GM19452 (cell line): ENCODE data around the gene DNLZ.

Source experiments
- ATAC-seq: cut with Tn5 transposase; IDR thresholded peaks from one replicate; pipeline ENCODE4 v1.9.1; 2021; ENCODE audit not compliant: unreplicated experiment

Gene DNLZ

GRCh38 chr9:136377341-136378169, 14.0 kb upstream of the DNLZ start:
- no peak for ATAC-seq

GRCh38 chr9:136376457-136376856, 12.9 kb upstream of the DNLZ start:
- ATAC-seq, result no peak

DNA sequence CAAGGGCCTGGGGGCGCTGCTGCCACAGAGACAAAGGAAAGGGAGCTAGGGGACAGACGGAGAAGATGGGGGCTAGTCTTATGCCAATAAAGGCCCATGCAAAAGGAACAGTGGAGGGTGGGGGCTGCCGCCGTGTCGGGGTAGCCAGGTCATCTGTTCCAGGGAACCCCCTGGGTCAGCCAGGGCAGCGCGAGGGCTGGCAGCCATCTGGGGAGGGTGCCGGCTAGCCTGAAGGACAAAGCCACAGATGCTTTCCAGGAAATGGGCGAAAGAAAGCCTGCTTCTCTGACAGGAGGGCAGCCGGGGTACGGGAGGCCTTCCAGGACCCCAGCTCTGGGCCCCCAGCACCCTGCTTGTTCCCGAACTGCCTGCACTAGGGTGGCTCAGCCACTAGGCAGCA, 11.6 kb upstream of the DNLZ start:
- no peak for ATAC-seq

- no peak for ATAC-seq
These were observed 10.6 kb upstream of the DNLZ start for GRCh38 chr9:136374183-136374575.

DNA sequence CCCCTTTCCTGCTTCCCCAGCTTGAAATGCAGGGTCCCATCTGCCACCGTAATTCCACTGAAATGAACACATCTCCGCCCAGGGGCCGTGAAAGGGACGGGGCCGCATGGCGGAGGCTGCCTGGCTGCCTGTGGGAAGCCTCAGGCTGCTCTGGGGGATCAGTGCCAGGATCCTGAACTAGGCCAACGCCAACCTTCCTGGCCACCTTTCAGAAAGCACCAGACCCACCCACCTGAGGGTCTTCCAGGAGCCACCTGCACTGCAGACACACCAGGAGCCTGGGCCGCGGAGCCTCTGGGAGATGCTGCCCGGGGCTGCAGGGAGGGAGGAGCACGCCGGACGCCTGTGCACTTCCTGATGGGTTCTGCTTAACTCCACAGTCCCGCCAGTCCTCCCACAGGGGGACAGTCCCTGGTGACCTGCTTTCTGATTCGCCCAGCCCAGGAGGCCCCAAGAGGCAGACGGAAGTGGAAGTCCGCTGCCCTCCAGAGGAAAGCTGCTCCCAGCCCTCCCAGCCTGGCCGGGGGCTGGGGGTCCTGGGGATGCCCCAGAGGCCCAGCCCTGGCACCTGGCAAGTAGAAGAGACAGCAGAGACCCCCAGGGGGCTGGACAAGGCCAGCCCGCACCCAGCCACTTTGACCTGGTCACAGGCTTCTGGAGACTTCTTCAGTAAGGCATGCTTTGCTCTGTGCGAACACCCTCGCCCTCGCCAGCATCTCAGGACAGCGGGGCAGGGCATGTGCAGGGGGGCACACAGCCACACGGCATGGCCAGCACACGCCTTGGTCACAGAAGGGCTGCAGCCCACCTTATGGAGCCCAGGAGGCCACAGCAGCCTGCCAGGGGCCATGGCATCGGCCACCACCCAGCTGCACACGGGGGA, 10.0 kb upstream of the DNLZ start, which contains the start of gene CARD9:
CARD9 (minus strand) TSS at position 370 of the 883 bp plus-strand sequence. CDS start 1,591 bp downstream, outside the sequence.
- no peak for ATAC-seq

DNA sequence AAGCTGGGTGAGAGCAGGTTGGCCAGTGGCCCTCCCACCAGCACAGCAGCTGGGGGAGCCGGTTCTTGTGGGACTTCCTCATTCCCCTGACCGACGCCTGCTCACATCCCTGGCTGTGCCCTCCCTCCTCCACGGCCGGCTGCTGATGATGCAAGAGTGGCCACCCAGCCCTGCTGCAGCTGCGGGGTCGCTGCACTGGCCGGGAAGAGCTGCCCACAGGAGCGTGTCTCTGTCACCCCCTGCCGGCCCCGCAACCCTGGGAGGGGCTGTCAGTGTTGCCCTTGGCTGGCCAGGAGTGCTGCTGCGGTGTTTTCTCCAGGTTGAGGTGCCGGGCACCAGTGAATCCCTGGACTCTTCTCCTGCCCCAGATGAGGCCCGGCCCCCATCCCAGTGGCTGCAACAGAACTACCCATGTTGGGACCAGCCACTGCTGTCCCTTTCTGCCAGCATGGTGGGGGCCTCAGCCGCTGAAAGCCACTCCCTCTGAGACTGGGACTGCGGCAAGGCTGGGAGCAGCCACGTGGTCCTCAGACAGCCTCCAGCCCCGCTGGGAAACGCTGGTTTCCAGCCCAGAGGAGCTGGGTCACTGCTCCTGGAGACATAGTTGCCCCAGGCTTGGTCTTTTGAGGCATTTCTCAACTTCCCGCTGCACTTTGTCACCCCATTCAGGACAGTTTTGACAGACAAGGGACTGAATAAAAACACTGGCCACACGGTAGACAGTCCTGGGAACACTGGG, 9.2 kb upstream of the DNLZ start:
- ATAC-seq, result no peak

DNA sequence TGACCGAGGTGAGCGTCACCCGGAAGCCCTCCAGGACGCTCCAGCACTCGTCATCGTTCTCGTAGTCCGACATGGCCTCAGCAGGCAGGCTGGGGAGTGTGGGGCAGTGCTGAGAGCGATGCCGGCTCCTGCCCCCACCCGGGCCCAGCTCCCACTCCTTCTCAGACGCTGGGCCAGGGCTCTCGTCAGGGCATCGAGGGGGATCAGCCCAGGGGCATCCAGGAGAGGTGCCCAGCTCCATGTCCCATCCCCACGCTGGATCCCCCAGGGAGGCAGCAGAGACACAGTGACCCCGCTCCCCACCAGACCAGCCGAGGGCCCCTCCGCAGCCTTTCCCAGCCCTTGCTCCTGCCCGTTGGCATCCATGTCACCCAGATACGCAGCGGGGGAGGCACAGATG, 8.5 kb upstream of the DNLZ start:
- no peak for ATAC-seq

DNA sequence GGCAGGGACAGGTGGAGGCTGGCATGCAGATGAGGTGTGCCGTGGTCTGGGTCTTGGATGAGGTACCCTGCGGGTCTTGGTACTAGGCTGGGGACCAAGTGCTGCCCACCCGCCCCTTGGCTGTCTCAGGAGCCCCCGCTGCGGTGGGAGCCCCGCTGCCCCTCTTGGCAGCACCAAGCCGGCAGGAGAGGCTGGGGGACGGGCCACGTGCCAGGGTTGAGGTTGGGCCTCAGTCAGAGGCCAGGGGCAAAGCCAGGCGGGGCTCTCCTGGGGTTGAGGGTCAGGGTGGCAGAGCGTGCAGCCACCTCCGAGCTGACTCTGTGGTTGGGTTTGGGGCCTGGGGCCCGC, 8.0 kb upstream of the DNLZ start:
- no peak for ATAC-seq

DNA sequence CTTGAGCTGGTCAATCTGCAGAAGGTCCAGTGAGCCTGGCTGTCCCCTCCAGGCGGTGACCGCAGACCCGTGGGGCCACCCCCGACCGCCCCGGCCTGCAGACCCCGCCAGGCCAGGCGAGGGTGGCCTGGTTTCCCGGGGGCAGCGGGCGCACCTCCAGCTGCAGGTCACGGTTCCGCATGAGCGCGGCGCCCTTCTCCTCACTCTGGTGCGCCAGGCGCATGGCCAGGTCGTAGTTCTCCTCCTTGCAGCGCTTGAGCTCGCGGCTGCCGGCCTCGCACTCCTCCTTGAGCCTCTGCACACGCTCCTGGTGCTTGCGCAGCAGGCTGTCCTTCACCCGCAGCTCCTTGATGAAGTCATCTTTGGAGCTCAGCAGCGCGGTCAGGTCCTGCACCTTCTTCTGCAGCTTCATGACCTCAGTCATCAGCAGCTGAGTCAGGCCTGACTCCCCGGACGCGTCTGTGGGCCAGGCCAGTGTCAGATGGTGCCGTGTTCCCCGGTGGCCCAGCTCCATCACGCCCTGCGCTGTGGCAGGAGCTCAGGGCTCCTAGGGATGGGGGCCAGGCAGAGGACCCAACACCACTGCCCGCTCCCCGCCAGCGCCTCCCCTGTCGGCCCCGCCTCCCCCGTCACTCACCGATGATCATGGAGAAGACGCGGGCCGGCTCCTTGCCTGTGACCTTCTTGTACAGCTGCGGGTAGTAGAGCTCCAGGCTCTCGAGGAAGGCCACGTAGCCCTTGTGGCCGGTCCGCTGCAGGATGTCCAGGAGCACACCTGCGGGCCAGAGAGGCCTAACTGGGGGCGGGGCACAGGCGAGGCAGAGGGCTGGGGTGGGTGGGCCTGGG, 7.4 kb upstream of the DNLZ start:
- ATAC-seq, result no peak

DNA sequence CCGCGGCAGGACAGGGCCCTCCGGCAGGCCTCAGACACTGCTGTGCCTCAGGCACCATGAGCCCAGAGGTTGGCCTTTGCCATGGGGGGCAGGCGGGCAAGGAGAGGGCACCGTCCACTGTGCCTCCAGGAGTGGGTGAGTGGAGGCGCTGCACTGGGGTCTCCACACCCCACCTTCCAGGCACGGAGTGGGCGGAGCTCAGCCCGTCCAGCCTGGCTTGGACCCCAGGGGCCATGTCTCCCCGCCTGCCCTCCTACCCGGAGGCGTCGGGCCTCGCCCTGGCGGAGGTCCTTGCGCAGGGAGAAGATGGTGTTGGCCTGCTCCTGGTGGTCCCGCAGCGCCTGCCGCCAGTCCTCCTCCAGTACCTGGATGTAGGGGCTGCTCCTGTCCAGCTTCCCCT, 6.5 kb upstream of the DNLZ start:
- no peak for ATAC-seq

DNA sequence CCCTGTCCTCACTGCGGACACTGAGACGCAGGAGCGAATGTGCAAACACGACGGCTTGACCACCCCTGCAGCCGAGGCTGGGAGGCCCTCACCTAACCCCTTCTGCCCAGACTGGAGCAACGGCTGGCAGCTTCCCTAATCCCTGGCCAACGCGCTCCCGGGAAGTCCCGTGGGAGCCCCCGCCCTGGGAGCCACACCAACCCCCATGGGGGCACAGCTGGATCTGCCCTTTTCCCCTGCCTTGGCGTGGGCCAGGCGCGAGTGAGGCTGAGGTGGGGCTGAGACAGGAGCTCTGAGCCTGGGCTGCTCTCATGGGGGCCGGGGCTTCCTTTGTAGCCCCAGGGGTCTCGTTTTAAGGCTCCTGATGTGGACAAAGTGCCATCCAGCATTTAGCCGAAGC, 4.6 kb upstream of the DNLZ start:
- no peak for ATAC-seq

- ATAC-seq, result no peak
These were observed 4.0 kb upstream of the DNLZ start for GRCh38 chr9:136367296-136368145.

GRCh38 chr9:136366826-136367225, 3.3 kb upstream of the DNLZ start:
- ATAC-seq, result no peak

- ATAC-seq, result no peak
These were observed 2.3 kb upstream of the DNLZ start for GRCh38 chr9:136365775-136366222.

DNA sequence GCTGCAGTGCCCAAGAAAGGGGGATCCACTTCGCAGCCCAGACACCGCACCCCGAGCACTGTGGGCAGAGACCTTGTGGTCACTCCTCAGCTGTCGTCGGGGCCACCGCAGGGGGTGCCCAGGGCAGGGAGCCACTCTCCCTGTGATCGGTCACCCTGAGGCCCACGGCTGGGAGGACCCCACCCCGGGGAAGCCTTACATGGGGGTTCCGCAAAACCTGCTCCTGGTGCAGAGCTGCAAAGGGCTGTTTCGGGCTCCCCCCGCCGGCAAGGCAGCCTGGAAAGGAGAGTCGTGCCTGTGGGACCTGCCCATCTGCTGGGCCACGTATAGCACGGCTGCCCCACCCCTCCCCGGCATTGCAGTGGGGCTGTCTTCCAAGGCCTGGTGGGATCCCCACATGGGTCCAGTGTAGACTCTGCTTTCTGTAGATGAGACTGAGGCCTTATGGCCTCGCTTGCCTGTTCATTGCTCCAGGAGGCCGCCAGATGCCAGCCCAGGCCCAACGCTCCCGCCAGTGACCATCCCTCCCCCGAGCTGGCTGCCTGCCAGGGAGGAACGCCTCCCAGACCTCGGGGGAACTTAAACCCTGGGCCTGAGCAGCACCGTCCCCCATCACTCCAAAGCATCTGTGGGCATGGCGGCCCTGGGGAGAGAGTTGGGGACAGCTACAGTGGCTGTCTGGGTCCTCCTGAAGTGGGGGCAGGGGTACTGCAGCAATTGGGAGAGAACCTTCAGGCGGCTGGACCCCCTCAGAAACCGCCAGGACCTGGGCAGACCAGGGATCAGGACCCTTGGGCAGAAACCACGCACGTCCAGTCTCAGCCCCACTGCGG, 1.6 kb upstream of the DNLZ start:
- ATAC-seq, result no peak

- no peak for ATAC-seq
These were observed 605 bp upstream of the DNLZ start for GRCh38 chr9:136363949-136364748.

DNA sequence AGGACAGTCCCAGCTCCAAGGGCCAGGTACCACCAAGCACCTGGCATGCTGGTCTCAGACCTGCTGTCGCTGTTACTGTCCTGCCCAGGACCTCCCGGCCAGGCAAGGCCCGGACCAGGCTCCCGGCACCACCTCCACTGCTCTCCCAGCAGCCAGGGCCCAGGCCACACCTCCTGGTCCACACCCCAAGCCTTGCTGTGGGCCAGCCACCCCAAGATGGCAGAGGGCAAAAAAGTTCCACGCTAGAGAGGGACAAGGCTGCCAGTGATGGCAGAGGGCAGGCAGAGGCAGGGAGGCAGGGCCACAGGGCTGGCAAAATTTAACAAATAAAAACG, 1.1 kb downstream of the DNLZ start:
- ATAC-seq, result no peak
